Activated CD4-positive, alpha-beta memory T cell treated with anti-CD3 and anti-CD28 coated beads for 36 hours (primary cell): ENCODE results near the gene LNX2. TPM values are rescaled to one million over a fixed set of nuclear protein-coding genes. Genes with fewer than 3 reads are reported as not detected.

Experiments
- CTCF ChIA-PET: fragments of 350-600 bp; sonication (Branson Sonifier 250); formaldehyde crosslinking; loops from one replicate; lab custom pipeline; 2021; ENCODE audit warnings: antibody characterized with exemption, inconsistent platforms; lab: Charles Lee
- POLR2A ChIA-PET: fragments of 350-600 bp; sonication (Branson Sonifier 250); formaldehyde crosslinking; loops from one replicate; lab custom pipeline; 2021; ENCODE audit warnings: antibody characterized with exemption; lab: Charles Lee
- DNase-seq: peaks from one replicate; pipeline ENCODE4 v3.0.0-alpha.2; 2020
- H3K27ac Mint-ChIP-seq: one replicate; pipeline ENCODE4 v1.8.0; 2021; ENCODE audit warnings: mixed read lengths
- H3K27me3 Mint-ChIP-seq: one replicate; pipeline ENCODE4 v1.8.0; 2021; ENCODE audit warnings: mixed read lengths
- H3K36me3 Mint-ChIP-seq: one replicate; pipeline ENCODE4 v1.8.0; 2021; ENCODE audit warnings: mixed read lengths
- H3K4me1 Mint-ChIP-seq: one replicate; pipeline ENCODE4 v1.8.0; 2021; ENCODE audit warnings: low read depth, mixed read lengths
- H3K4me3 Mint-ChIP-seq: one replicate; pipeline ENCODE4 v1.8.0; 2021; ENCODE audit warnings: mild to moderate bottlenecking, mixed read lengths
- H3K9me3 Mint-ChIP-seq: one replicate; pipeline ENCODE4 v1.8.0; 2021; ENCODE audit warnings: mixed read lengths
- intact Hi-C: fragments of 100-400 bp; cut with micrococcal nuclease; formaldehyde crosslinking; loops from one replicate; pipeline ENCODE4 v1.15.1; 2023
- total RNA-seq, 2 experiments: library from RNA; stranded (reverse); gene quantifications; one replicate each; pipeline ENCODE4 v1.2.3, GENCODE V29; 2021

Gene LNX2
- total RNA-seq: 1 to 10 TPM; 5.0 to 5.4 TPM

DNA sequence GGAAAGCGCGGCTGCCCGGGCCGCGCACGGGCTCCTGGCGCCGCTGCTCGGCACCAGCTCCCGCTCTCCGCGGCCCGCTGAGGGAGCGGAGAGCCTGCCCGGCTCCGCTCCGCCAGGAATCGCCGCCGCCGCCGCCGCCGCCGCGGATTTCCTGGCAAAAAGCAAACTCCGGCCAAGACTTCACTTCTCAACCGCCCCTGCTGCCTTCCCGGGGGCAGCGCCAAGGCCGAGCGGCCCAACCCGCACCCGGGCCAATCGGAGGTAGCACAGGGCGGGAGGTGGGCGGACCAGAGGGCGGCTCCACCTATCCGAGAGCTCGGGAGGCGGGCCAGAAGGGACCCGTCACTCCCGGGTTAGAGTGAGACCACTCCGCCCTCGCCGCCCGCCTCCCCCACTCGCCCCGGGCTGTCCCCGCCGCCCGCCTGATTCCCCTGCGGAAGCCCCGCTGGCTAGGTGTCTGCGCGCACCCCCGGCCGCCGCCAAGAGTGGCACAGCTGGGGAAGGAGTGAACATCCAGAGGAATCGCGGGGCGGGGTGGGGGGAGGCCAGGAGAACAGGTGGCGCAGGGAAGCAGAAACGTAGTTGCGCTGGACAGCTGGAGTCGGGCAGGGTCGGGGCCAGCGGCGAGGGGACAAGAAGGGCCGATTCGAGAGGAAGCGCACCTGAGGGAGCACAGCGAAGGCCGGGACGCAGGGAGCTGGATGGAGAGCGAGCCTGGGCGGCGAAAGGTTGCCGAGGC, at the start of gene LNX2:
Gene LNX2, minus strand, starts transcription at position 153 of the 739 bp plus-strand sequence. CDS start 38,826 bp downstream, outside the sequence.
- CTCF ChIA-PET: interaction anchor here (0.7 to 2.2 kb wide), 9 partner anchors 8 to 258 kb away, joined by 3 to 7 read pairs (median 3); no protein-coding TSS in a partner anchor
- no peaks in the 10 kb centered on the region for H3K9me3 Mint-ChIP-seq

DNA sequence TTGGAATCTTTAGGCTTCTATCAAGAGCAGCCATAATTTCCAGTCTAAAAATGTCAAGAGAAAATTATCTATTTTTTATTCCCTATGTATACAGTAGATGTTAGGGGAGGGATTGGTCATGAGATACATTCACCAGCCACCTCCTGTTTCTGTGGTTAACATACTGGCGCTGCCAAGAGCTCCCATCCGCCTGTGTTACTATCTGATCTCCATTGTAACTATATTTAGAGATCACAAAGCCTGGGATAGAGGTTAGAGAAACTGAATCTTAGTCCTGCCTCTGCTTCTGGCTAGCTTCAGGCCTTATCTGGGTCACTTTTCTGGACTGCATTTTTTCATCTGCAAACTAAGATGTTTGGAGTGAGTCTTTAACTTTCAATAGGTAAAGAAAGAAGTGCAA, 47.6 kb upstream of the LNX2 start:
- H3K4me3 Mint-ChIP-seq: no peak overlapping the region
- intact Hi-C loops: no loop called here
- H3K27me3 Mint-ChIP-seq: no peaks in the 10 kb centered on the region
- H3K9me3 Mint-ChIP-seq: no peaks in the 10 kb centered on the region
- peaks cover 13% of the 10 kb centered on the region for H3K36me3 Mint-ChIP-seq
- no peak for DNase-seq
- H3K4me1 Mint-ChIP-seq: no peaks in the 10 kb centered on the region
- CTCF ChIA-PET: no interaction called here
- POLR2A ChIA-PET: no interaction called here
- H3K27ac Mint-ChIP-seq: no peak overlapping the region

More for the DNA sequence above, at the start of gene LNX2:
- peaks cover 54% of the 10 kb centered on the region for H3K4me1 Mint-ChIP-seq
- peaks cover 29% of the 10 kb centered on the region for H3K36me3 Mint-ChIP-seq
- H3K27me3 Mint-ChIP-seq: no peaks in the 10 kb centered on the region
- intact Hi-C loops: loop anchor here (1.0 to 10.0 kb wide), 9 partner anchors 28 to 1366 kb away; partner anchors contain the start of genes CDK8, MTIF3, PAN3 and POMP
- peak within 1 kb of the TSS; percentile 88 for H3K27ac Mint-ChIP-seq
- POLR2A ChIA-PET: interaction anchor here (0.7 to 2.4 kb wide), 7 partner anchors 12 to 367 kb away, joined by 3 to 11 read pairs (median 4); partner anchors contain the start of gene MTIF3
- peak; percentile 98 for DNase-seq
- H3K4me3 Mint-ChIP-seq: peak within 1 kb of the TSS; percentile 92

DNA sequence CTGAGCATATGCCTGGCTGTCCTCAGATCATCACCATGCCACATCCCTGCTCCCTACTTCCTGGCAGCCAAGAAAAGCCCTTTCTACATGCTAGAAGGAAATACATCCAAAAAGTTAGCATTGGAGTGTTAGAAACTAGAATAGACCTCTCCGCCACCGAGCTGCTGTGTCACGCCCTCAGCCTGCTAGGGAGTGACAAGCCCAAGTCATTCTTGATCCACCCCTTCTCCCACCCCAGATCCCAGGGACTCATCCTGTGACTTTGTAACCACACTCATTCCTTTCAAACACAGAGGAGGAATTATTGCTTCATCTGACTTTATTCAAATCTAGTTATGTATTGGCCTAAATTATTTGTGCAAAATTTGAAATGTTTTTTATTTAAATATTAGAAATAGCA, 46.6 kb upstream of the LNX2 start:
- no peak for DNase-seq
- Mint-ChIP-seq H3K4me1 (no peaks in the 10 kb centered on the region), H3K36me3 (peaks cover 11% of the 10 kb centered on the region), H3K4me3 (no peak overlapping the region), H3K9me3 (no peaks in the 10 kb centered on the region), H3K27me3 (no peaks in the 10 kb centered on the region), H3K27ac (no peak overlapping the region)
- CTCF ChIA-PET: no interaction called here
- POLR2A ChIA-PET: no interaction called here
- intact Hi-C loops: no loop called here

DNA sequence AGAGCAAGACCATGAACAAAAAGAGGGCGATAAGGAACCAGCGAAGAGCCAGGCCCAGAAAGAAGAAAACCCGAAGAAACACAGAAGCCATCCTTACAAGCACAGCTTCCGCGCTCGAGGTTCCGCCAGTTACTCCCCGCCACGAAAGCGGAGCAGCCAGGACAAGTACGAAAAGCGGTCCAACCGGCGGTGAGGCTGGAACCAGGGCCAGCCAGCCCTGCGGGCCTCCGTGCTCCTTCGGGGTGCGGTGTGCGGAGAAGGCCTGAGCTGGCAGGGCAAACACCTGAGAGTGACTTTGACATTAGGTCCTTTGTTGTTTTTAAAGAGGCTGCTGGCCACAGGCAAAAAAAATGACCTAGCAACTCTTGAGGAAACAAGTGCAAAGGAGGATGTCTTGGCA, 45.4 kb upstream of the LNX2 start:
- POLR2A ChIA-PET: no interaction called here
- H3K4me1 Mint-ChIP-seq: no peaks in the 10 kb centered on the region
- no peaks in the 10 kb centered on the region for H3K27me3 Mint-ChIP-seq
- no peak overlapping the region for H3K27ac Mint-ChIP-seq
- CTCF ChIA-PET: interaction anchor here (0.6 kb wide), 1 partner anchor 203 kb away, joined by 3 read pairs; no protein-coding TSS in a partner anchor
- H3K36me3 Mint-ChIP-seq: peaks cover 11% of the 10 kb centered on the region
- no peak for DNase-seq
- no peak overlapping the region for H3K4me3 Mint-ChIP-seq
- intact Hi-C loops: no loop called here
- H3K9me3 Mint-ChIP-seq: no peaks in the 10 kb centered on the region

DNA sequence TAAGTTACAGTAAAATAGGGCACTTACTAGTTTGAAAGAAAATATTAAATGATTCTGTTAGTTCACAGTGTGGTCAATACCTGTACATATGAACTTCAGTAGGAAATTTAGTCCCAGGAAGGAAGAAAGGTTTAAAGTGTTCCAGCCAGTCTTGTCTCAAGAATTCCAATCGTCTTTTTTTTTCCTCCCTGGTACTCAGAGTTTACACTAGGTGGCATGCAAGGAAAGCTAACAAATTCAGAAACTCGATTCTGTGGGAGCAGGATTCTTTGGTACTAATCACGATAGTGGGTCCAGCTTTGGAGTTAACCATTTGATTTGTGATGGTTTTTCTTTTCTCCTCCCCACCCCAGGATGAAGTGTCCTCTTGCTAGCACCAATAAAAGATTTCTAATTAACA, 45.0 kb upstream of the LNX2 start:
- no peak for DNase-seq
- Mint-ChIP-seq H3K4me1 (no peaks in the 10 kb centered on the region), H3K4me3 (no peak overlapping the region), H3K27ac (no peak overlapping the region), H3K27me3 (no peaks in the 10 kb centered on the region), H3K9me3 (no peaks in the 10 kb centered on the region), H3K36me3 (peaks cover 14% of the 10 kb centered on the region)
- ChIA-PET CTCF (interaction anchor here (0.6 kb wide), 1 partner anchor 204 kb away, joined by 3 read pairs; no protein-coding TSS in a partner anchor), POLR2A (no interaction called here)
- intact Hi-C loops: no loop called here

DNA sequence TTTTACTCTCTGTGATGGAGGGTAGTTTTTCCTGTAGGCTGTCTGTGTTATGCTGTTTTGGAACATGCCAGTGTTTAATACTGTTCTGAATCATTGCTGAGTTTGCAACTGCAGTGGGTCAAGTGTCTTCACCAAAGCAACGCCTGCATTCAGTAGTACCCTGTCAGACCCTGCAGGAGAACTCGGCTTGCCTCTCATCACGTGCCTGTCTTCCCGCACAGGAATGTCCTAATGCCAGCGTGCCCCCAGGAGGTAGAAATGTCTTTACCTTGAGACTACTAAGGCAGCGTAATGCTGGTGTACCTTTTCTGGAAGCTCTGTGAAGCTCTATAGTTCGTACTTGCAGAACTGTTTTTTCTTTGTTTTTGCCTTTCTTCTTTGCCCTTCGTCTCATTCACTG, 43.6 kb upstream of the LNX2 start:
- Mint-ChIP-seq H3K4me3 (no peak overlapping the region), H3K36me3 (peaks cover 19% of the 10 kb centered on the region), H3K9me3 (no peaks in the 10 kb centered on the region), H3K27me3 (no peaks in the 10 kb centered on the region), H3K4me1 (no peaks in the 10 kb centered on the region), H3K27ac (no peak overlapping the region)
- intact Hi-C loops: no loop called here
- no peak for DNase-seq
- POLR2A ChIA-PET: no interaction called here
- CTCF ChIA-PET: no interaction called here

DNA sequence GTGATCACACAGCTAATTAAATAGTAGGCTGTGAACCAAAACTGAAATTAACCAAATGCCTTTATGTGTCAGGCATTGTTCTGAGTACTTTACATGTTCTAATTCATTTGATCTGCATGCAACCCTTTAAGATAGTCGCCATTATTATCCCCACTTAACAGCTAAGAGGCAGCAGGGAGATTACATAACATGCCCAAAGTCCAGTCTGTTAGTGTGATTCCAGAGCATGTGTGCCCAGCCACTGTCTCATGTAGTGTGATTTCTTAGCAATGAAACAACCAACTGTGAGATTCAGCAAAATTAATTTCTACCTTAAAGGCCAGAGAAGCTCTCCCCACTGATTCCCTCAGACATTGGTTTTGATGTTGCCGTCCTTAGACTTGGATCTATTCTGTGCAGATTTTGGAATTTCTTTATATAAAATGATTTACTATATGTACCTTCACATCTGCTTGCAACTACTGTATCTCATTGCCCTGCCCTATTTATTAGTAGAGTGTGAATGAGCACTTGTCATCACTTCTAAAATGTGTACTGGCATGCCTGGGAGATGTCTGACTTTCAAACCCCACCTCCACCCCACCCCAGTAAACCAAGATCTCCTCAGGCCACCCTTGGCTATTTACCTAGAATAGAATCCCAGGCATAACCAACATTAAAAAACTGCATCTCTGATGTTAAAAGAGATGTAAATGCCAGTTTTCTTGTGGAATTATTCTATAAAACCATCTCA, 42.6 kb upstream of the LNX2 start:
- H3K4me3 Mint-ChIP-seq: no peak overlapping the region
- CTCF ChIA-PET: no interaction called here
- H3K27ac Mint-ChIP-seq: no peak overlapping the region
- H3K9me3 Mint-ChIP-seq: no peaks in the 10 kb centered on the region
- peaks cover 19% of the 10 kb centered on the region for H3K36me3 Mint-ChIP-seq
- DNase-seq: no peak
- H3K4me1 Mint-ChIP-seq: no peaks in the 10 kb centered on the region
- H3K27me3 Mint-ChIP-seq: no peaks in the 10 kb centered on the region
- intact Hi-C loops: no loop called here
- POLR2A ChIA-PET: interaction anchor here (0.6 kb wide), 1 partner anchor 9 kb away, joined by 3 read pairs; no protein-coding TSS in a partner anchor

DNA sequence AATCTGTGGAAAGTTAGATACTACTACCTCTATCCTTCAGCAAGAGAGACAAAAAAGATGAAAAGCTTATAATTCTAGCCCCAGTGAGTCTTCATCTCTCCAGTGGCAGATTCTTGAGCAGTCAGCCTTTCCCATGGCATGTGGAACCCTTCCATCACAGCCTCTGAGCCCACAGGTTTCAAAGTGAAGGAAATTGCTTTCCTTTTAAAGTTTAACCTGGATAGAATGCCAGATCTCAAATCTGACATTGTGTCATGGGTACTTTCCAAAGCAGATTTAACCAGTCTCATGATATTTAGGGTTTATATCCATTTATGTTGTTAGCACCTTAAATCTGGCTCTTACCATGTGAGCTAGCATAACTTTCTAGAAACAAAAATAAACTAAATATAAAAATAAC, 40.7 kb upstream of the LNX2 start:
- DNase-seq: no peak
- no peaks in the 10 kb centered on the region for H3K9me3 Mint-ChIP-seq
- POLR2A ChIA-PET: no interaction called here
- H3K4me3 Mint-ChIP-seq: no peak overlapping the region
- no peak overlapping the region for H3K27ac Mint-ChIP-seq
- H3K27me3 Mint-ChIP-seq: no peaks in the 10 kb centered on the region
- H3K36me3 Mint-ChIP-seq: peaks cover 16% of the 10 kb centered on the region
- intact Hi-C loops: no loop called here
- CTCF ChIA-PET: no interaction called here
- H3K4me1 Mint-ChIP-seq: no peaks in the 10 kb centered on the region

DNA sequence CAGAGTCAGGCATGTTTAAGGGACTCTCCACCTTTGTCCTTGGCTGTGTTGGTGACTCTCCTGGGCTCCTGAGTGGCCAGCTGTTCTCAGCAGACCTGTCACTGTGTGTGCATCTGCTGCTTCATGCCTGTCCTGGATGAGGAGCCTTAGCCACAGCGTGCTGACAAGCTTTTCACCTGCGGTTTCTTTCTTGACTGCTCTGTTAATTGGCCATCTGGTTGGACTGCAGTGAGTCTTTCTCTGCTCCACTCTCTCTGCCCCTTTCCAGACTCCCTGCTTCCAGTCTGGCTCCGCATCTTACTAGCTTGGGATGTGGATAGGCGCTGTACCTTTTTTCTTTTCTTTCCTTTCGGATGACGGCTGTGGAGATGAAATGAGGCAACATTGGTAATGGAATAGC, 40.2 kb upstream of the LNX2 start:
- CTCF ChIA-PET: no interaction called here
- POLR2A ChIA-PET: no interaction called here
- Mint-ChIP-seq H3K36me3 (peaks cover 14% of the 10 kb centered on the region), H3K4me1 (no peaks in the 10 kb centered on the region), H3K9me3 (no peaks in the 10 kb centered on the region), H3K27me3 (no peaks in the 10 kb centered on the region), H3K4me3 (no peak overlapping the region), H3K27ac (no peak overlapping the region)
- intact Hi-C loops: no loop called here
- DNase-seq: no peak

DNA sequence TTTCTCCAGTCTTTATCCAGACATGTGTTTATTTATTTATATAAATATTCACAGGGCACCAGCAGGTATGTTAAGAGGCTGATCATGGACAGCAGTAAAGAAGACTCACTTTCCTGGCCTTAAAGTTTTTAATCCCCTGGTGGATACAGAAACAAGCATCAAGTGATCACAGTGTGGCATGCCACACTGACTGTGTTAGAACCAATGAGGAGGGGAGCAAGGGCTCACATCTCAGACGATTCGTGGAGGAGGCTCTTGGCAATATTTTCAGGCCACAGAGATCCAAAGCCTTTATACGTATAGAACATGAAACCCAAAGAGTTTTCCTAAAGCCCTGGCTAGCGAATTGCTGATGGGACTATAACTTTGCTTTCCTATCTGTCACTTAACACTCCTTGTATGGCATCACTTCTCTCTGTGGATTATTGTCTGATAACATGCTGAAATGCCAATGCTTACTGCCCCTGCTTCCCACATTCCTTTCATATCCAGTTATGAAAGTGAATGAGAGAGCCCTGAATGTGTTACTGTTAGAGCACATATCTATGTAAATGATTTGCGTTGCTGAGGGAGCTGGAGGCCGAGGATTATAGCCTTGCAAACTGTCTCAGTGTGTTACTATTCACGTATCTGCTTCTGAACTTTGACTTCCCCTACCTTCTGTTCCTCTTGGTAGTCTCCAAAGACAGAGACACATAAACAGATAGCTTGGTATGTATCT, 39.0 kb upstream of the LNX2 start:
- DNase-seq: no peak
- Mint-ChIP-seq H3K4me1 (no peaks in the 10 kb centered on the region), H3K9me3 (no peaks in the 10 kb centered on the region), H3K4me3 (no peak overlapping the region), H3K27me3 (no peaks in the 10 kb centered on the region), H3K27ac (no peak overlapping the region), H3K36me3 (peaks cover 10% of the 10 kb centered on the region)
- intact Hi-C loops: no loop called here
- ChIA-PET POLR2A (no interaction called here), CTCF (no interaction called here)

DNA sequence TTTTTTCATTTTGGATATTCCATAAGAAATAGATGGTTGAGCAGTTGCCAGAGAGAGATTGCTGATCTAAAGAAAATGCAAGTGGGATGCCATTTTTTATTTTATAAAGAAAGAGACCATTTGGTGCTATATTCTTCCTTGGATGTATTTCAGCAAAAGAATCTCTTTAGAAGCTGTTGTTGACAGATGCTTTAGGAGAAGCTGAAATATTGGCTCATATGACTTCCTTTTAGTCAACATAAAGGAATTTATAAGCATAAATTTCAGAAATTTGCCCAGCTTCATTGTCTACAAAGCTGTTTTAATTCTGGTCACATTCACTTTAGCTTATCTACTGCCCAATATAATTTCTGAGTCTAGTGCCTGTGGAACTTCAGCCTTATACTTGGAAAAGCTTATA, 38.2 kb upstream of the LNX2 start:
- H3K27me3 Mint-ChIP-seq: no peaks in the 10 kb centered on the region
- H3K36me3 Mint-ChIP-seq: peaks cover 12% of the 10 kb centered on the region
- no peak overlapping the region for H3K4me3 Mint-ChIP-seq
- CTCF ChIA-PET: no interaction called here
- intact Hi-C loops: no loop called here
- POLR2A ChIA-PET: no interaction called here
- H3K9me3 Mint-ChIP-seq: no peaks in the 10 kb centered on the region
- no peaks in the 10 kb centered on the region for H3K4me1 Mint-ChIP-seq
- no peak for DNase-seq
- no peak overlapping the region for H3K27ac Mint-ChIP-seq

DNA sequence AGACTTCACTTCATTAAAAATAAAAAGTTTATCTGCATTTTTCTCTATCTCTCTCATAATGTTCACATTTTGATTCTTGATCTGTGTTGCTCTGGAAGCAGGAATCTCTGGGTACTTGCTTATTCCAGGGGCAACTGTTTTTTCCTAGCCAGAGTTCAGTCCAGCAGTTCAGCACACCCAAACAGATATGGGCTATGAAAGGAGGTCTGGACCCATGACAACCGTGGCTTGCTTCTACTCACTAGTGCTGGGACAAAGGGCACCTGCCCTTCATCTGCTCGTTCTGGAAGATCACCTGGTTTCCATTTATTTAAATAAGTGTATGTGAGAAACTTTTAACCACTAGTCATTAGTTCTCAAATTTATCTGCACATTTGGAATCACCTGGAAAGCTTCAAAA, 37.4 kb upstream of the LNX2 start:
- intact Hi-C loops: no loop called here
- Mint-ChIP-seq H3K4me3 (no peak overlapping the region), H3K27ac (no peak overlapping the region), H3K27me3 (no peaks in the 10 kb centered on the region), H3K4me1 (no peaks in the 10 kb centered on the region), H3K36me3 (peaks cover 16% of the 10 kb centered on the region), H3K9me3 (no peaks in the 10 kb centered on the region)
- POLR2A ChIA-PET: no interaction called here
- CTCF ChIA-PET: no interaction called here
- DNase-seq: no peak
